ENCODE data around the gene ACTR1B. TPM values are rescaled to one million over a fixed set of nuclear protein-coding genes. Genes with fewer than 3 reads are reported as not detected.

ACTR1B gene
- 59.1 and 69.8 TPM in 2 replicates for total RNA-seq

GRCh38 chr2:97663962-97664635, at the start of gene ACTR1B:
Gene ACTR1B (minus strand): TSS chr2:97664044. CDS start chr2:97663890, 154 bp downstream.

GRCh38 chr2:97669448-97669847, 5.6 kb upstream of the ACTR1B start, which contains the start of gene C2orf92:
Gene C2orf92 (plus strand): TSS chr2:97669713. CDS start chr2:97669789, 76 bp downstream.

GRCh38 chr2:97645695-97646629, 17.9 kb downstream of the ACTR1B start, which contains the start of gene COX5B:
Gene COX5B (plus strand): TSS chr2:97646062. CDS start chr2:97646087, 25 bp downstream.

Other genes with a start within 250 kb of the ACTR1B start
- gene ANKRD36B, start 74.2 kb downstream of the ACTR1B start, total RNA-seq, result 25.5 and 41.1 TPM in 2 replicates
- gene COX5B, start 18.0 kb downstream of the ACTR1B start, total RNA-seq, result 105 and 254 TPM in 2 replicates
- 3.1 and 3.9 TPM in 2 replicates for gene C2orf92, start 5.7 kb upstream of the ACTR1B start, total RNA-seq
- 0.05 TPM in 1 of 2 replicates, not detected in the other for gene ZAP70, start 49.5 kb upstream of the ACTR1B start, total RNA-seq